GM19035 (cell line): ENCODE data around the gene ASTN2.
"Not testable (repeated sequence)": the region's sequence is repeated elsewhere in the genome, so short reads cannot be mapped to it uniquely, and the experiment has no call there.

Experiments
- ATAC-seq: cut with Tn5 transposase; IDR thresholded peaks from one replicate; pipeline ENCODE4 v1.9.1; 2021; ENCODE audit not compliant: unreplicated experiment

ASTN2 gene

DNA sequence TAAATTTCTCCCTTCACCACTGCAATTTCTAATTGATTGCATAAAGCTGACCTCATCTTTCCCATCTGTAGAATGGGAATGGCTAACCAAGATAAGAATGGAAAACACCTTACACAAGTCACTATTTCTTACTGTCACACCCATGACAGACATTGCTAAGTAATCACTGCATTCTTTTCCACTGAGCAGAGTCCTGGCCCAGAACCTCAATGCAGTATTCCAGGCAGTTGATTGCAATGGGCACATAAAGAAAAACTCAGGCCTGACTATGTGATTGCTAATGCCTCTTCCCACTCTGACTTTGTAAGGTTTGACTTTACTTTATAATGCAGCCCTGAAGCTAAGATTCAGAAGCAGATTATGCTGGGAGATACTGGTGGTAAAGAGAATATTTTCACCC lies 698.4 kb downstream of the ASTN2 start:
- no peak for ATAC-seq

DNA sequence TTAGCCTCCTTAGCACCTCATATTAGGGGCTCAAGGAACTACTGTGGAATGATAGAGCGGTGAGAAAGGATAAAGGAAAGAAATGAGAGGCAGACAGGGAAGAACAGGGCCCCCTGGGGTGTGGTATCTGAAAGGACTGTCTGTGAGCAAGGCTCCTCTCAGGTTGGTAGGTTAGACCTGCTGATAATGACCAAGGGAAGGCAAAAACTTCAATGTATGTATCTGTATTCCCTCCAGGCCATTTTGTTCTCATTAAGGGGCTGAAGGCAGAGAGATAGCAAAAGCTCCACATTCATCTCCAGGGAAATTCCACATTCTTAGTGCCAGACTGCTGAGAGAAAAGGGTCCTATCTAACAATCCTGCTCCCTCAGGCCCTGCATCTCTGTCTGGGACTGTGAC lies 699.1 kb downstream of the ASTN2 start:
- ATAC-seq = no peak

DNA sequence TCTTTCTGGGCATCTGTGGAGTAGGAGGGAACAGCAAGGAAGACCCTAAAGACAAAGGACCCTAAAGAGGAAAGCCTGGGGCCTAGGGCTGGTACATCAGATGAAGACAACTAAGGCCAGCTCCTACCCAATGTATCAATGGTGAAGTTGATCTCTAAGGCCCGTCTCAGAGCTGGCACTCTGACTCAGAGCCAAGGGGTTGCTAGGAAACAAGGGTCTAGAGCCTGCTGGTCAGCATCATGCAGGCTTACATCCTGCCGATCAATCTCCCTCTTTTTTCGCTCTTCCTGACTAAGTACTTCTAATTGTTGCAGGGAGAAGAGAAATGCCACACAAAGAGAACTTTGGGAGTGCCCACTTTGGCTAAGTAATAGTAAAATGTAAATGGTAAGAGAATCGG lies 701.6 kb downstream of the ASTN2 start:
- ATAC-seq = no peak

DNA sequence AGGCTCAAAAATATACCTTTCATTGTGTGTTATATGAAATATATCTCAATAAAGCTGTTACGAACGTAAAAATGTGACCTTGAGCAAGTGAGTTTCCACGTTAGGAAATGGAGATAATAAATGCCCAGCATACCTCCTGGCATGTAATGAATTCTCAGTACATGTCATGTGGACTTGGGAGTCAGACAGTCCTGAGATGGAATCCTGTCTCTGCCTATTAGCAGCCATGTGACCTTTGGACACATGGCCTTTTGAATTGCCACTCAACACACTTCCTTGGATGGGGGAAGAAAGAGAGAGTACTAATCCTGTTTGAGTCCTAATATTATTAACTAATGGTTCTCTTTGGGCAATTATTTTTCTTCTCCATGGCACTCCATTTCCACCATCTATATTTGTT lies 702.1 kb downstream of the ASTN2 start:
- no peak for ATAC-seq

DNA sequence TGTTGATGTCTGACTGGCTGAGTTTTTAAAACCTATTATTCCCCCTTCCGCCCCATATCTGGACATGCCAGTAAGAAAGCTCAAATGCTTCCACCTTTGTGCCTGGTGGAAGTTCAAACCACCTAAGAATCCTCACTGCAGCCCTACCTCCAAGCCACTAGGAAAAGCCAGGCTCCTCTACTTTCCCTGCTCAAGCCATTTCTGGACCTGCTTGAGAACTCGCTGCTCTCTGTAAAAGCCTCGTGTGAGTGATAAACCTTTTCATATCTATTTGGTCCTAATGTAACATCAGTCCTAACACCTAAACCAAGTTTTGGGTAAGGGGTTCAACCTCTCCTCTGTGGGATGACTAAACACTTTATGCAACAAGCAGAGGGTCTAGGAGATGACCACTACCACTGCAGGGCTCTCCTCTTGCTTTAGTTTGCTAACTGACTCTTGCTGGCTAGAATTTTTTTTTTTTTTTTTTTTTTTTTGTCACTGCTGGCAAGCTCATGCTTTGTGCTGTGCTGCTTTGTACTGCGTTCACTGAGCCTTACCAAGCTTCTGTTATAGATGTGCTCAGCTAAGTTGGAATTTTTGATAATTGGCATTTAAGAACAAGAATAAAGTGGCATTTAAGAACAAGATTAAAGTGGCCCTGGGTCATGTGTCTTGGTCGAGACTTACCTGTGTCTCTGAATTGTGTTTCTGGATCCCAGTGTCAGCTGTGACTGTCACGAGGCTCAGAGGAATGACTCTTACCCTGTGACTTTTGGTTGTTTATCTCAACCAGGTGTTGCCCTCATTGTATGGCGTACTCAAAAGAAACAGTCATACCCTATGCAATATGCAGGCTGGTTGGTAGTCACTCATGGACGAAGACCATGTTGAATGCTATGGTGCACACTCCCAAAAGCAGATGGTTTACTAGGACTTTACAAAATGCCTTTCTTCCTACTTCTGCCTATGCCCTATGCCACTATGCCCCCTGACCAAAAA lies 708.3 kb downstream of the ASTN2 start:
- ATAC-seq = no peak

DNA sequence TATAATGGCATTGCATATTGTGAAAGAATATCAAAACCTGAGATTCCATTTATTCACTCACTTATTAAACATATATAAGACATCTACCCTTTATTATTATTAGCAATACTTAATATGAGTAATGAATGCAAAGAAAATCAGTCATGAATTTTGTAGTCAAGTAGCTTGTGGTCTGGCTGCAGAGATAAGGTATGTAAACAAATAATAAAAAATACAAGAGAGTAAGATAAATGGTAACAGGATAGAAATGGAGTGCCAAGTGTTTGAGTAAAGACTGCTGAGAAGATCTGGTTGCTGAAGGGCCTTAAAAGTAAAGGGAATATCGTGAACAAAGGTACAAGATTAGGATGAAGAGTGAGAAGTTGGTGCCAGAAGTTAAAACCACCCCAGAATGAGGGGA lies 709.3 kb downstream of the ASTN2 start:
- no peak for ATAC-seq

DNA sequence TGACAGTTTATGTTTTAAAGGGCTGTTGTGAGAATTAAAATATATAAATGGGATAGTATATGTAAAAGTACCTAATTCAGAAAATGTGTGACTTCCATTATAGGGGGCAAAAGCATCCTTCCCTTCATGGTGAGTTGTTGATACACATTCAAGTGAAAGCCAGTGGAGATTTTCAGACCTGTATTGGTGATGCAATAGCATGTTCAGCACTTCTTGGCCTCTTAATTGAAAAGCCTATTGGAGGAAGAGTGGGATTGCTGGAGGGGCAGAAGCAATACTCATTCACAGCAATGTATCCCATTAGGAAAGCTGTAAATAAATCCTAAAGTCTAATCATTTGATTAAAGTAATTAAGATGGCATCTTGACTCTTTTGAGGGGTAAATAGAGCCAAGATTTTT lies 710.4 kb downstream of the ASTN2 start:
- no peak for ATAC-seq

DNA sequence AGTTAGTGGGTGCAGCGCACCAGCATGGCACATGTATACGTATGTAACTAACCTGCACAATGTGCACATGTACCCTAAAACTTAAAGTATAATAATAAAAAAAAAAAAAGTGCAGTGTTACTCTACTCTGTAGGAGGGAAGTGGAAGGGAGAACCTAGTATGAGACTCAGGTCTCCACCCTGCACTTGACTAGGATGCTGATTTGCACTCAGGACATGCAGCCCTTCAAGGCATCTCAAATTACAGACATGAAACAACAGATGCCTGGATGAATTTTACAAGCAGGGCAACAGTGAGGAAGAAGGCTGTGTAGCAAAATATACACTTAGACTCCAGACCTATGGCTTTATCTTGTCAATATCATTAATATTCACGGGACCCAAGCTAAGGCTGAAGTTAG lies 711.2 kb downstream of the ASTN2 start:
- no peak for ATAC-seq

DNA sequence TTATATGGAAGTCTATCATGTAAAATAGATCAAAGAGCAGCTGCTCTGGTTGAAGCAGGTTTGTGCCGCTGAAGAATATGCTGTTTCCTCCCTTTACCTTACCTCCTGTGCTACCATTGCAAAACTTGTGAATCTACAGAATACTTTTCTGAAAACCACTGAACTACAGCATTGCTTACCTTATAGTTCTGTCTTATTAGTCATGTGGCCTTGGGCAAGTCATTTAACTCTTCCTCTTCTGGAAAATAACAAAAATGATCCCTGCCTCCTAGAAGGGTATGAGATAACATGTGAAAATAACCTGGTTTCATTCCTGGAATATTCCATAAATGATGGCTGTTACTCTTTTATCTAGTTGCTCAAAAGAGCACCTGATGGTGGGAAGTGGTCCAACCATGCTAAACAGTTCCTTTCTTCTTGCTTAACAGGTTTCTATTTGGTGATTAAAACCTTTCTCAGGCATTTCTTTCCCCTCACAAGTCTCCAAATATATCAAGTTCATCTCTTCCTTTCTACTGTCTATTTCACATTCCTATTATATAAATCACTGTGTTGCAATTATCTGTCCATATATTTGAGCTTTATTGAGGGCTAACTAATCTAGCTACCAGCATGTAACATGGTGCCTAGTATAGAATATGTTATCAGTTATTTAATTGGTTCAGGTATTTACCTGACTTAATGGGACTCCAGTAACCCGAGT lies 712.8 kb downstream of the ASTN2 start:
- ATAC-seq = no peak

DNA sequence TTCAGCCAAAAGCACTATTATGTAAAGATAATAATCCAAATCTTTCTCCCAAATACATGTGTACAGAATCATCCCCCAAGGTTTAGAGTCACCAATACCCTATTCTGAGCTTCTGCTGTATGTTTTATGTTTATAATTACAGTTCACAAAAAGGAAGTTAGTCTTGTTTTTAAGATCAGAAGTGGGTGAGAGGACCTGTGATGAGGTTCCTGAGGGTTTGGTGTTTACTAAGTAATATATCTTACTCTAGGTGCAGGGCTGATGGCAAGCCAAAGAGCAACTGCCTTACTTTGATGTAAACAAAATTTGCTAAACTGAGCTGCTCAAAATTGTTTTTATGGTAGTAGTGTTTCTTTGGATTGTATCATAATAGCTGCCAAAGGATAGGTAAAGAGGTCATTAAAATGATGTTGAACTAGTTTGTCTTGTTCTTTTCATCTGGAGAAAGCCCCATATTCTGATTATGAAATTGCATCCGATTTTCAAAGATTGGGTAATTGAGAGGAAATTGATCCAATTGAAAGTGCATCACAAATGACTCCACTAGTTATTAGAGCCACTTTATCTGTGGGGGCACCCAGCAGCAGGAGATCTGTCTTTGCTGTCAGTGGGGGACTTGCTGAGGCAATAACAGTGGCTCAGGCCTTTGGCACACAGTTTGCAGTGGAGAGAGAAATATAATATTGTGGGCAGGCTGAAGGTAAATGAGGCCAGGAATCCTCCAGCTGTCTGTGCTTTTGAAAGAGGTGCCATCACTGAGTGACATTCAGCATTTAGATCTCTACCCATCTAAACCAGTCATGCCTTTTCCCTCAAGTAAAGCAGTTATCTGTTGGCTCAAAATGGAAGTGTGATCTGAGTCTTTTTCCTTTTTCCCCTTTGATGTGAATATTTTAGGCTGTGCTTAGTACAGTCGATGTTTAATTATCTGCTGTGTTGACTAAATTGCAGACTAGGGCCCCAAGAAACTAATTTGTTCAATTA lies 713.7 kb downstream of the ASTN2 start:
- no peak for ATAC-seq

DNA sequence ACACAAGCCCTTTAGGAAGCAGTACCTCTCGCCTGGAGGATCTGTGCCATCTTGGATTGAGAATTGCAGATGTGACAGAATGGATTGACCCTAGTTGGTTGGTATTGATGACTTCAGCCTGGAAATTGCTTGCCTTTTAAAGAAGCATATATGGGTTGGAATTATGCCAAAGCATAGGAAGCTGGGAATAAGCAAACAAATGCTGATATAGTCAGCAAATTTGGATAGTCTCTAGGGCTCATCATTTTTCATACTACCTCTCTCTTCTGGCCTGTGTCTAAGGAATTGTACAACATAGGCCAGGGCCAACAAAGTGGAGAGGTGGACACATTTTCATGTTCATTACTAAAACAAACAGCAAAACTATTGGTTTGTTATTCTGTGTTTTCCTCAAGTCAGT lies 714.6 kb downstream of the ASTN2 start:
- no peak for ATAC-seq

DNA sequence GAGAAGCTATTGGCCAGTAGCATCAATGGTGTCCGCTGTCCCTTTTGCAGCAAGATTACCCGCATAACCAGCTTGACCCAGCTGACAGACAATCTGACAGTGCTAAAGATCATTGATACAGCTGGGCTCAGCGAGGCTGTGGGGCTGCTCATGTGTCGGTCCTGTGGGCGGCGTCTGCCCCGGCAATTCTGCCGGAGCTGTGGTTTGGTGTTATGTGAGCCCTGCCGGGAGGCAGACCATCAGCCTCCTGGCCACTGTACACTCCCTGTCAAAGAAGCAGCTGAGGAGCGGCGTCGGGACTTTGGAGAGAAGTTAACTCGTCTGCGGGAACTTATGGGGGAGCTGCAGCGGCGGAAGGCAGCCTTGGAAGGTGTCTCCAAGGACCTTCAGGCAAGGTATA lies 717.0 kb downstream of the ASTN2 start:
- no peak for ATAC-seq

DNA sequence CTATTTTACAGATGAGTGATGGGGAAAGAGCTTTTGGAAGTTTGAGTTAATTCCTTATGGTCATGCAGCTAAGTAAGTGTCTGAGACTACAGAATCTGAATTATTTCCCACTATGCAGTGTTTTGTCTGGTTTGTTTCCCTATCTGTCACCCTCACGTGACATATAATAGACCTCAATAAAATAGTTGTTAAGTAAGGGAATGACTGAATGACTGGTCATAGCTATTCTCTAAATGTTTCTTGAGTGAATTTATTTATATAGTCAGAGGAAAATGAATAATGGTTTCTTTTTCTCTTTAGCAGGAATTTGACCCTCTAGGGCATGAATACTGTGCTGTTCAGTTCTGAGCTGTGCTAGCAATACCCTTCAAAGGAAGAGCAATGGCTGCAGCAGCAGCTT lies 717.5 kb downstream of the ASTN2 start:
- ATAC-seq = no peak

DNA sequence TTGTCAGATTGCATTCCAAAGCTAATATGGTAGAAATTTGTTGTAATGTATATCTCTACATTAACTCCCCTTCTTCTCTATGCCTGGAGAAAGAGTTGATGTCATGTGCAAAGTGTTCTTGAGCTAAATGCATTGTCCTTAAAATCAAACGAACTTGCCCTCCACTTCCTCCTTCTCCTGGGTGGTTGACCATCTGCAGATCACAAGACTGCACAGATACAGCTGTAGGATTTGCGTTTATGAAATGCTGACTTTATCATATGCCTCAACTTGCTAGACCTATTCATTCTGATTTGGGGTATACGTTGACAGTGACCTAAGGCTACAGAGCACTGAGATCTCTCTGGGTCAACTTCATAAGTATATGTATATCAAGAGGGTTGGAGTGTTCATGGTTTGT lies 719.4 kb downstream of the ASTN2 start:
- ATAC-seq = no peak

DNA sequence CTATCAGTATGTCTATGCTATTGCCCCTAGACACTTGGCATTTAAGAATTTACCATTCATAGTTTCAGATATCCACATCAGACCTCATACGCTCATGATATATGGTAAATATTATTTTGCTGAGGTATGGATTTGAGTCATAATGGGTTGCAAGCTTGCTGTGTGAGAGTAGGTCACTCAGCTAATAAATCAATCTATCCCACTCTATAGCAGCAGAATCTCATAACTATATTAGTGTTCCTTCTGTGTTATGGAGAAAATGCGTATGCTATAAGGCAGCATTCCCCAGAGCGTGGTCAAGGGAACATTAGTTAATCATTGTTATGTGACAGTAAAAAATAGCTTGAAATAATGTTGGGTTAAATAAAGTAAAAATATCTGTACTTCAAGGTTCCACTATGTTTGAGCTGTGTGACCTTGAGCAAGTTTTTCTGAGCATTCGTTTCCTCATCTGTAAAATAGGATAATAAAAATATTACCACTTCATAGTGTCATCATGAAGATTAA lies 720.0 kb downstream of the ASTN2 start:
- no peak for ATAC-seq

DNA sequence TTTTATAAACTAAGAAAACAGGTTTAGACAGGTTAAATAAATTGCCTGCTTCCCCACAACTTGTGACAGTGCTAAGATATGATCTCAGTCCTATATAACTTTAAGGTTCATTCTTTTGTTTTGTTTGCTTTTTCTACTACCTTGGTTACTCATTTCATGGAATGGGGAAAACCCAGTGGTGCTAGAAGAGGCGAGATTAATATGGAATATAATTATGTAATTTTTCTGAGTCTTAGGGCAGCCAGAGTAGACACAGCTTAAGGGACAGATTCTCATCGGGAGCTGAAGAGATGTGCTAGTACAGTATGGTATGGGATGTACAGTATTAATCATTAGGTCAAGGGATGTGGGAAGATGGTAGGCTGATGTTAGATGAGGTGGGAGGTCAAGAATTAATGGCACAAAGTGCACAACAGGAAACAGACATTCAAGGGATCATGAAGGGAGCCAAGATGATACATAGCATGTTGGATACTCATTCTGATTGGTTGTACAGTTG lies 721.6 kb downstream of the ASTN2 start:
- no peak for ATAC-seq

DNA sequence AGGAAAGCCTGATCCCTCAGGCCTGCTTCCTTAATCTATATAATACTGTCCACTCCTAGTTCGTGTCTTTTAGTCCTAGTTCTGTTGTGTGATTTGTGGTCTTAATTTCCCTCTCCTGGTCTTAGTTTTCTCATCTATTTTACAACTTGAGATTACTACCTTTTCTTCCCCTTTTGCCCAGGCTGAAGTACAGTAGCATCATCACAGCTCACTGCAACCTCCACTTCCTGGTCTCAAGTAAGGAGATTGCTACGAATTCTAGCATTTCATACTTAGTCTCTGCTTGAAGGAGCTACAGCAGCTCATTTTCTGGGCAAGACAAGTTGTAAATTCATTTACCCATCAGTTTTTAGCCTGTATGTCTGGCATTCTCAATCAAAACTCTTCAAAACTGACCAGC lies 722.2 kb downstream of the ASTN2 start:
- ATAC-seq = no peak

DNA sequence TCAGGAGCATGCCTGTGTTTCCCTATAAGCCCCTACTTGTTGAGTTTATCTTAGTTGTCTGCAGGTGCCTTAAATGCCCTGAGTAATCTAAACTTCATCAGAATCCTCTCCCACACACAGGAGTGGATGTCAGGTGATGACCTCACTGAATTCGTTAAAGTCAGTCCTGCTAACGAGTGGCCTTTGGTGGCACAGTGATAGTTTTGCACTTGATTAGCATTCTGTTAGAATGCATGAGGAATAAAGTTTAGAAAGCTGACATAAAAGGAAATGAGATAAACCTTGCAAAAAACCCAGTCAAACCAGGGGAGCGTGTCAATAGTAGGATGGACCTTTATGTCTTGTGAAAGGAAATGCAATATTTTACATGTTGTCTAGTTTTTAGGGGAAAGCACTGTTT lies 723.2 kb downstream of the ASTN2 start:
- ATAC-seq = no peak

DNA sequence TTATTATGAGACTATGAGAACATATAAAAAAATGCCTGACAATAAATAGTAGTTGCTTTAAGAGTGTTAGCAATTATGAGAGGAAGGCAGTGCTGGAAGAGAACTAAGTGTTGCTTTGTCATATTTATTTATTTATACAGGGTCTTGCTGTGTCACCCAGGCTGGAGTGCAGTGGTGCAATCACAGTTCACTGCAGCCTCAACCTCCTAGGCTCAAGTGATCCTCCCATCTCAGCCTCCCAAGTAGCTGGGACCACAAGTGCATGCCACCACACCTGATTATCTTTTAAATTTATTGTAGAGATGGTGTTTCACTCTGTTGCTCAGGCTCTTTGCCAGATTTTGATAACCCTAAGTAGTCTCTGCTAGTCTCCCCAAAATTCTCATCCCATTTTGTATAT lies 724.1 kb downstream of the ASTN2 start:
- ATAC-seq = not testable (repeated sequence)

DNA sequence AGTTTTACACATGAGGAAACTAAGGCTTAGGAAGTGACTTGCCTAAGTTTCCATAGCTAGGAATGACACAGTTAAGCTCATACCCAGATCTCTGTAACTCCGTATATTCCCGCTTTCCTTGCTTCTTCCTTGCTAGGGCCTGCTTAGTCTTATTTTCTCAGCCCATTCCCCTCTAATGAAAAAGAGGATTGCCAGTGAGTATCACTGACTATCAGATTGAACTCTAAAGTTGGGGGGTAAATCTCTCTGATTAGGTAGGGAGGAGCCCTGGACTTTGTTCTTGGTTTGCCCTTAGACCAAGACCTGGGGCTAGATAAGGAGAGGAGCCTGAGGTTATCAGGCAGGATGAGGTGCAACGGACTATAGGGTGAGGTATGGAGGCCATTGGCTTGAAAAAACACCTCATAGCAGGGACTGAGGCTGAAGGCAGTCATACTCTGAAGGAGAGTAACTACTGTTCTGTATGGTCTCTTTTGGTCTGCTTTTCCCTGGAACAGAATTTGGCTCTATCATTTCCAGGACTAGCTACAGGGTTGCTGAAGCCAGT lies 725.3 kb downstream of the ASTN2 start:
- ATAC-seq = no peak
